DLD1 (cell line): ENCODE results near the gene C6orf132.

Experiments used
- in situ Hi-C: cut with HindIII; loops from 2 replicates; pipeline ENCODE4 v1.10.0; 2017; ENCODE audit warnings: low sequenced_read_pairs

C6orf132 gene

DNA sequence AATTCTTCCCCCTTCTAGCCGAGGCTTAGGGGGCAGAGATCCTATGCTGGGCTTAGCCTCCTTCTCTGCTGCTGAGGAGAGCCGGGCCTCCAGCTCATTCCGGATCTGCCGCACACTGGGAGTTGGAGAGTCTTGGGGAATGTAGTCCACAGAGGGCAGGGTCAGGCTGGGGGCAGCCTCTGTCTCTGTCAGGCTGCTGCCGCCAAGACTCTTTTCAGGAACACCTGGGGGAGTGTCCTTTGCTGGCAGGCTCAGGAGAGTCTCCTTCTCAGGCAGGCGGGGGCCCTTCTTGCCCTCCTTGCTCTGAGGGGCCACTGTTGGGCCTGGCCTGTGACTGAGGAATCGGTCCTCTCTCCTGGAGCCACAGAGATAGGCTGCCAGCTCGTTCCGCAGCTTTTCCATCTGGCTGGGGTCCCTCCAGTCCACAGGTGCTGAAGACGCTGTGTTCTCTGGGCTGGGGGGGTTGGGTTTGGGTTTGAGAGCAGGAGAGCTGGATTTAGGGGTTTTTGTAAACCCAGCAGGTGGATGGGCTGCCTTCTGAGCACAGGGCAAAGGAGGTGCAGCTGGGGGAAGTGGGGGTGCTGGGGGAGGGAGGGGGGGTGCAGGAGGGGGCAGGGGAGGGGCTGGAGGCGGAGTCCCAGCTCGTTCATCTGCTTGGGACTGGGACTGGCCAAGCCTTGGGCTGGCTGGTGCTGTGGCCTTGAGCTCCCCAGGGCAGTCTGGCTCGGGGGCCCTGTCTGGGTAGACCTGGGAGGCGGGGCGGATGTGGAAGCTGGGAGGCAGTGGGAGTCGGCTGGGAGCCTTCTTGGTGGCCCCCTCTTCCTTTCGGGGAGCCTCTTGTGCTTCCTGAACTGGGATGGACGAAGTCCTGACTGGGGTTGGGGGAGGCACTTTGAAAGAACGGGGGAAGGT is 36.1 kb downstream of the C6orf132 start:
- in situ Hi-C loops, result no loop called here

DNA sequence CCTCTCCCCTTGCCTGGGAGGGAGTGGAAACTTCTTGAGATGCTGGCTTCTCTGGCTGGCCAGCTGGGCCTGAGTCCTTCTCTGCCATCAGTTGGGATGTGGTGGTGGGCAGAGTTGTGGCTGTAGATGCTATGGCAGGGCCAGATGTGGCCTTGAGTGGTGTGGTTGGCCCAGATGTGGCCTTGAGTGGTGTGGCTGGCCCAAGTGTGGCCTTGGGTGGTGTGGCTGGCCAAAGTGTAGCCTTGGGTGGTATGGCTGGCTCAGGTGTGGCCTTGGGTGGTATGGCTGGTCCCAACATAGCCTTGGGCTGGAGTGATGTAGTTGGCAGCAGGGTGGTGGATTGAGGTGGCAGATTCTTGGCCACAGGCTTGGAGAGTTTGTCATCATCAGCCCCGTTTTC is 36.7 kb downstream of the C6orf132 start:
- in situ Hi-C loops, result no loop called here

GRCh38 chr6:42105156-42105648 is 37.2 kb downstream of the C6orf132 start:
- in situ Hi-C loops, result no loop called here

GRCh38 chr6:42104804-42105125 is 37.7 kb downstream of the C6orf132 start:
- in situ Hi-C loops, result no loop called here

GRCh38 chr6:42104095-42104803 is 38.2 kb downstream of the C6orf132 start:
- in situ Hi-C loops, result no loop called here

DNA sequence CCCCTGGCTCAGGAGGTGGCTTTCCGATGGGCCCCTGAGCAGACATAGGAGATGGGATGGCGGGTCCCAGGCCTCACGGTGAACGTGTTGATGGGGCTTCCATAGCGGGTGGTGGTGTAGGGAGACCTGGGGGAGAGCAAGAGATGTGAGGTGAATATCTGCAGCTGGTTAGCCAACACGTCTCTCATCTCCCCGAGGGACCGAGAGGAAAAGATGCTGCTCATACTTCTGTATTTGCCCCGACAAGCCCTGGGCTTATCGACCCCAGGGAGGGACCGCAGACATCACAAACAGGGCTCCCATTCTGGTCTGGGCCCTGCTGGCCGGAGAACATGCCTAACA is 38.7 kb downstream of the C6orf132 start:
- in situ Hi-C loops, result no loop called here

GRCh38 chr6:42103216-42103615 is 39.2 kb downstream of the C6orf132 start:
- in situ Hi-C loops, result no loop called here

DNA sequence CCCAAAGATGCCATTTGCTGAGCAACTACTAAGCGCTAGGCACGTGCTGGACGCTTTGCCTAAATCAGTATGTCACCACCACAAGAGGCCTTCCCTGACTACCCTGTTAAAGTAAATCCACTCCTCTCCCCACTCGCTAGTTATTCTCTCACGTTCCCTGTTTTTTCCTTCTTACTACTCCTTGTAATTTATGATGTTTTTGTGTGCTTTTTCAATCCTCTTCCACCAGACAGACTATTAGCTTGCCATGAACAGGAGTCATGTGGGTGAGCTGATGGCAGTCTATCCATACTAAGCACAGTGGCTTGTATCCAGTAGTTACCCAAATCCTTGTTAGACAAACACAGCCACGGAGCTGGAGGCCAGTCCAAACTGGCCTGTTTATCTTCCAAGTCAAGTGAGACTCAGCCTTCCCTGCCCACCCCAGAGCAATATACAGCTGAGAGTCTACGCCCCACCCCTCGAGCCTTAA is 41.2 kb downstream of the C6orf132 start:
- in situ Hi-C loops, result no loop called here

- in situ Hi-C loops, result no loop called here
Observed at GRCh38 chr6:42100029-42100901, 42.2 kb downstream of the C6orf132 start.

DNA sequence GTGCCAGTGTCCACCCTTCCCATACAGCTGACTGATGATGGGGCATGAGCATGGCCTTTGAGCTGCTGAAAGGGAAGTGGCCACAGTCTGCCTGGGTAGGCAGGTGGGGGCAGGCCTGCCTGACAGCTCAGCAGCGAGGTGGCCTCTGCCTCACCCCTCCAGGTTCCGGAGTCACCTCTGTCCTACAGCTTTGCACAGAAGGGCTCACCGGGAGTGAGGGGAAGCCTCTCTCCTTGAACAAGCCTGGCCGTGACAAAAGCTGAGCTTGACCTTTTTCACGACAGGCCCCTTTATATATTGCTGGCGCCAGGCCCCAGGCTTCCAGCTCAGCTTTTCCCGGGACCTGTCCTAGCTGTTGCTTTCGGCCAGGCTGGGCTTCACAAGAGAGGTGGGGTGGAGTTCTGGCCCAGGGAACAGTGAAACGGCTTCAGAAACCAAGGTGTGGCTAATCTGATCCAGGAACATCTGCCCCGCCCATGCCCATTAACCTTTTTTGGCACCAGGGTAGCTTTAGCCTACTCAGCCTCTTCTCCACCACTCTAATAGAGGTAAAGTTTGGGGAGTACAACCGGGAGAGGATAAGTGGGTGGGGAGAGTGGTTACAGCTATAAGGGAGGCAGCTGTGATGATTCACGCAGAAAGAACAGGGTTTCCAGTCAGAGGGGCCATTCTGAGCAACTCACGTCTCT is 42.9 kb downstream of the C6orf132 start:
- in situ Hi-C loops, result no loop called here

- in situ Hi-C loops, result no loop called here
Observed at GRCh38 chr6:42095776-42096541, 46.5 kb downstream of the C6orf132 start.

GRCh38 chr6:42095094-42095493 is 47.3 kb downstream of the C6orf132 start:
- in situ Hi-C loops, result no loop called here

GRCh38 chr6:42093582-42094329 is 48.7 kb downstream of the C6orf132 start:
- in situ Hi-C loops, result no loop called here

DNA sequence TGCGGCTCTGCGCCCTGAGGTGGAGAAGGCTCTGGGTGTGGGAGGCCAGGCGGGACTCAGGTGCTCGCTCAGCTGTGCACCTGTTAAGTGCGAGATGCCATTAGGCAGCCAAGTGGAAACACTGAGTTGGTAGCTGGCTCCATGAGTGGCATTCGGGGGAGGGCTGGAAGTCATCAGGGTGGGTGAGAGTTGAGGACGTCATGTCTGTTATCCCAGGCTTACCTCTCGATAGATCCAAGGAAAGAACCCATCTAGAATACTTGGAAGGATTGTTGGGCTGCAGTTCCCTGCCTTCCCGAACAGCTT is 50.7 kb downstream of the C6orf132 start:
- in situ Hi-C loops, result no loop called here

GRCh38 chr6:42090819-42091717 is 51.4 kb downstream of the C6orf132 start:
- in situ Hi-C loops, result no loop called here

- in situ Hi-C loops, result loop anchor here (5.0 kb wide), 1 partner anchor 84 kb away; the partner anchor contains the start of gene GUCA1A
Observed at GRCh38 chr6:42088101-42088591, 54.3 kb downstream of the C6orf132 start.

GRCh38 chr6:42086046-42087035 is 56.1 kb downstream of the C6orf132 start:
- in situ Hi-C loops, result loop anchor here (5.0 kb wide), 1 partner anchor 86 kb away; the partner anchor contains the start of gene GUCA1A
